Vagina (tissue), 2 donors: ENCODE data around the gene OMA1. TPM values are rescaled to one million over a fixed set of nuclear protein-coding genes. Genes with fewer than 3 reads are reported as not detected.

Experiments used
- DNase-seq, 2 donors: peaks; one replicate each; pipeline ENCODE4 v3.0.0-alpha.2; 2017; ENCODE audit errors: extremely low spot score in 2 of 2
- H3K27ac ChIP-seq: fragments of 200-600 bp; sonication (generic); one replicate; pipeline ENCODE4 v1.5.1; 2019
- H3K27me3 ChIP-seq: fragments of 200-600 bp; sonication (generic); one replicate; pipeline ENCODE4 v1.5.1; 2019
- H3K36me3 ChIP-seq, 2 donors: fragments of 200-600 bp; sonication (generic); one replicate each; pipeline ENCODE4 v1.5.1; 2017 to 2019
- H3K4me1 ChIP-seq: fragments of 200-600 bp; sonication (generic); one replicate; pipeline ENCODE4 v1.5.1; 2019
- H3K4me3 ChIP-seq, 2 donors: fragments of 200-600 bp; sonication (generic); 1 replicate in 1 of 2; 2 replicates in 1 of 2; pipeline ENCODE4 v1.5.1; 2016 to 2019
- H3K9me3 ChIP-seq: fragments of 200-600 bp; sonication (generic); one replicate; pipeline ENCODE4 v1.5.1; 2019
- CTCF ChIP-seq, 3 experiments: fragments of 450-650 bp in 2 of 3; fragments of 200-600 bp in 1 of 3; sonication (generic) in 1 of 3; IDR thresholded peaks; one replicate each; pipeline ENCODE4 v1.5.1; 2017 to 2019; ENCODE audit warnings: antibody characterized with exemption in 3 of 3, mild to moderate bottlenecking in 2 of 3, moderate library complexity in 2 of 3
- POLR2A ChIP-seq, 2 donors: fragments of 450-650 bp; IDR thresholded peaks; one replicate each; pipeline ENCODE4 v1.6.1; 2017; ENCODE audit warnings: antibody characterized with exemption in 2 of 2, mild to moderate bottlenecking in 2 of 2, moderate library complexity in 2 of 2
- POLR2AphosphoS5 ChIP-seq, 2 donors: sonication (generic); formaldehyde crosslinking; IDR thresholded peaks; one replicate each; pipeline ENCODE4 v1.9.0; 2017; ENCODE audit warnings: antibody characterized with exemption in 2 of 2, mild to moderate bottlenecking in 2 of 2, low read depth in 1 of 2; ENCODE audit not compliant: insufficient read depth in 1 of 2
- intact Hi-C: fragments of 100-400 bp; cut with DNase I; formaldehyde crosslinking; loops from one replicate; pipeline ENCODE4 v1.15.1; 2023
- total RNA-seq: library from RNA; depleted of rRNA; stranded (reverse); fragments of >200 nt; gene quantifications from one replicate; pipeline ENCODE4 v1.2.3, GENCODE V29; 2016

OMA1 gene
- total RNA-seq, 1 donor from 2014 or later: 19.9 TPM

GRCh38 chr1:58440696-58441095 lies 105.8 kb downstream of the OMA1 start:
- Histone ChIP-seq H3K9me3 (no peaks in the 10 kb centered on the region), H3K27ac (no peak overlapping the region), H3K4me3 (no peak overlapping the region), H3K4me1 (no peaks in the 10 kb centered on the region), H3K27me3 (no peaks in the 10 kb centered on the region), H3K36me3 (no peaks in the 10 kb centered on the region)
- intact Hi-C loops: no loop called here
- no peak for TF ChIP-seq POLR2AphosphoS5 (IDR thresholded peaks at IDR 0.05; ENCODE audit: insufficient read depth in 1 of 2, low read depth in 1 of 2)
- no peak for TF ChIP-seq POLR2A (IDR thresholded peaks at IDR 0.05)
- DNase-seq: no peak

GRCh38 chr1:58439946-58440345 lies 106.6 kb downstream of the OMA1 start:
- no peaks in the 10 kb centered on the region for H3K36me3 ChIP-seq
- DNase-seq: no peak
- TF ChIP-seq POLR2AphosphoS5 (IDR thresholded peaks at IDR 0.05; ENCODE audit: insufficient read depth in 1 of 2, low read depth in 1 of 2): no peak
- TF ChIP-seq POLR2A (IDR thresholded peaks at IDR 0.05): no peak
- TF ChIP-seq CTCF (IDR thresholded peaks at IDR 0.05): no peak
- no peaks in the 10 kb centered on the region for H3K27me3 ChIP-seq
- no peaks in the 10 kb centered on the region for H3K4me1 ChIP-seq
- no peak overlapping the region for H3K4me3 ChIP-seq
- intact Hi-C loops: no loop called here
- H3K9me3 ChIP-seq: no peaks in the 10 kb centered on the region
- no peak overlapping the region for H3K27ac ChIP-seq

GRCh38 chr1:58438468-58438867 lies 108.1 kb downstream of the OMA1 start:
- no peaks in the 10 kb centered on the region for H3K27me3 ChIP-seq
- H3K36me3 ChIP-seq: no peaks in the 10 kb centered on the region
- TF ChIP-seq CTCF (IDR thresholded peaks at IDR 0.05): no peak
- no peak for TF ChIP-seq POLR2AphosphoS5 (IDR thresholded peaks at IDR 0.05; ENCODE audit: insufficient read depth in 1 of 2, low read depth in 1 of 2)
- no peak for TF ChIP-seq POLR2A (IDR thresholded peaks at IDR 0.05)
- H3K4me3 ChIP-seq: no peak overlapping the region
- H3K27ac ChIP-seq: no peak overlapping the region
- intact Hi-C loops: no loop called here
- H3K4me1 ChIP-seq: no peaks in the 10 kb centered on the region
- no peaks in the 10 kb centered on the region for H3K9me3 ChIP-seq
- no peak for DNase-seq

- DNase-seq: no peak
- peaks cover 6% of the 10 kb centered on the region for H3K4me1 ChIP-seq
- no peaks in the 10 kb centered on the region for H3K36me3 ChIP-seq
- intact Hi-C loops: no loop called here
- TF ChIP-seq POLR2A (IDR thresholded peaks at IDR 0.05) (no peak), CTCF (IDR thresholded peaks at IDR 0.05) (no peak), POLR2AphosphoS5 (IDR thresholded peaks at IDR 0.05; ENCODE audit: insufficient read depth in 1 of 2, low read depth in 1 of 2) (no peak)
- no peak overlapping the region for H3K27ac ChIP-seq
- H3K9me3 ChIP-seq: no peaks in the 10 kb centered on the region
- H3K4me3 ChIP-seq: no peak overlapping the region
- H3K27me3 ChIP-seq: no peaks in the 10 kb centered on the region
Observed at GRCh38 chr1:58437623-58438022, 108.9 kb downstream of the OMA1 start.

- TF ChIP-seq CTCF (IDR thresholded peaks at IDR 0.05): no peak
- TF ChIP-seq POLR2A (IDR thresholded peaks at IDR 0.05): no peak
- no peak for TF ChIP-seq POLR2AphosphoS5 (IDR thresholded peaks at IDR 0.05; ENCODE audit: insufficient read depth in 1 of 2, low read depth in 1 of 2)
- no peaks in the 10 kb centered on the region for H3K27me3 ChIP-seq
- intact Hi-C loops: no loop called here
- H3K9me3 ChIP-seq: no peaks in the 10 kb centered on the region
- no peak for DNase-seq
- H3K36me3 ChIP-seq: no peaks in the 10 kb centered on the region
- H3K27ac ChIP-seq: no peak overlapping the region
- peaks cover 7% of the 10 kb centered on the region for H3K4me1 ChIP-seq
- no peak overlapping the region for H3K4me3 ChIP-seq
Observed at GRCh38 chr1:58436615-58437297, 109.8 kb downstream of the OMA1 start.
